HG03139 (cell line): ENCODE data around the gene ZNF592.

Experiments
- ATAC-seq: cut with Tn5 transposase; IDR thresholded peaks from one replicate; pipeline ENCODE4 v1.9.1; 2021; ENCODE audit not compliant: unreplicated experiment

Gene ZNF592, protein sequence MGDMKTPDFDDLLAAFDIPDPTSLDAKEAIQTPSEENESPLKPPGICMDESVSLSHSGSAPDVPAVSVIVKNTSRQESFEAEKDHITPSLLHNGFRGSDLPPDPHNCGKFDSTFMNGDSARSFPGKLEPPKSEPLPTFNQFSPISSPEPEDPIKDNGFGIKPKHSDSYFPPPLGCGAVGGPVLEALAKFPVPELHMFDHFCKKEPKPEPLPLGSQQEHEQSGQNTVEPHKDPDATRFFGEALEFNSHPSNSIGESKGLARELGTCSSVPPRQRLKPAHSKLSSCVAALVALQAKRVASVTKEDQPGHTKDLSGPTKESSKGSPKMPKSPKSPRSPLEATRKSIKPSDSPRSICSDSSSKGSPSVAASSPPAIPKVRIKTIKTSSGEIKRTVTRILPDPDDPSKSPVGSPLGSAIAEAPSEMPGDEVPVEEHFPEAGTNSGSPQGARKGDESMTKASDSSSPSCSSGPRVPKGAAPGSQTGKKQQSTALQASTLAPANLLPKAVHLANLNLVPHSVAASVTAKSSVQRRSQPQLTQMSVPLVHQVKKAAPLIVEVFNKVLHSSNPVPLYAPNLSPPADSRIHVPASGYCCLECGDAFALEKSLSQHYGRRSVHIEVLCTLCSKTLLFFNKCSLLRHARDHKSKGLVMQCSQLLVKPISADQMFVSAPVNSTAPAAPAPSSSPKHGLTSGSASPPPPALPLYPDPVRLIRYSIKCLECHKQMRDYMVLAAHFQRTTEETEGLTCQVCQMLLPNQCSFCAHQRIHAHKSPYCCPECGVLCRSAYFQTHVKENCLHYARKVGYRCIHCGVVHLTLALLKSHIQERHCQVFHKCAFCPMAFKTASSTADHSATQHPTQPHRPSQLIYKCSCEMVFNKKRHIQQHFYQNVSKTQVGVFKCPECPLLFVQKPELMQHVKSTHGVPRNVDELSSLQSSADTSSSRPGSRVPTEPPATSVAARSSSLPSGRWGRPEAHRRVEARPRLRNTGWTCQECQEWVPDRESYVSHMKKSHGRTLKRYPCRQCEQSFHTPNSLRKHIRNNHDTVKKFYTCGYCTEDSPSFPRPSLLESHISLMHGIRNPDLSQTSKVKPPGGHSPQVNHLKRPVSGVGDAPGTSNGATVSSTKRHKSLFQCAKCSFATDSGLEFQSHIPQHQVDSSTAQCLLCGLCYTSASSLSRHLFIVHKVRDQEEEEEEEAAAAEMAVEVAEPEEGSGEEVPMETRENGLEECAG (N-terminal part only)

GRCh38 chr15:84748274-84749110 is at the start of gene ZNF592:
ZNF592 (plus strand) TSS chr15:84748592; CDS start chr15:84782676, 34,084 bp downstream.
- peak; percentile 48 for ATAC-seq

DNA sequence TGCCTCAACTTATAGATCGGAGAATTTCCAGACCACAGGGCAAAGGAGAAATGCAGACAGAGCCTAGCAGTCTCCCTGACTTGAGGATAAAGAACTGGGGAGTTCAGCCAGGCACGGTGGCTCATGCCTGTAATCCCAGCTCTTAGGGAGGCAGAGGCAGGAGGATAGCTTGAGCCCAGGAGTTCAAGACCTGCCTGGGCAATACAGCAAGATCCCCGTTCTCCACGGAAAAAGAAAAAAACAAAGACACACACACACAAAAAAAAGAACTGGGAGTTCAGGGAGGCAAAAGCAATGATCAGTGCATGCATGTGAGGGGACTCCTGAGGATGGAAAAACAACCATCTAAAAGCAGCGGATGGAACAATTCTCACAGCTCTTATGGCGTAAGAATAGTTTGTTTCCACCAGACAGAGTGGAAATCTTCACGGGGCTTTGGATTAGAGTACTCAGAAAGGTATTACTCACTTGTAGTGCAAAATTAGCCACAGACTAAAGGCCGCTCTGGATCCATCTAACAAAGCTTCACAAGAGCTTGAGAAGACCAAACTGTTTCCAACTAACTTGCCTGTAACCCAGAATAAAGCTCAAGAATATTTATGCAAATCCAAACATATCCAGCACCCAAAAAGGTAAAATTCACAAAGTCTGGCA is 48.7 kb upstream of the ZNF592 start:
- no peak for ATAC-seq

DNA sequence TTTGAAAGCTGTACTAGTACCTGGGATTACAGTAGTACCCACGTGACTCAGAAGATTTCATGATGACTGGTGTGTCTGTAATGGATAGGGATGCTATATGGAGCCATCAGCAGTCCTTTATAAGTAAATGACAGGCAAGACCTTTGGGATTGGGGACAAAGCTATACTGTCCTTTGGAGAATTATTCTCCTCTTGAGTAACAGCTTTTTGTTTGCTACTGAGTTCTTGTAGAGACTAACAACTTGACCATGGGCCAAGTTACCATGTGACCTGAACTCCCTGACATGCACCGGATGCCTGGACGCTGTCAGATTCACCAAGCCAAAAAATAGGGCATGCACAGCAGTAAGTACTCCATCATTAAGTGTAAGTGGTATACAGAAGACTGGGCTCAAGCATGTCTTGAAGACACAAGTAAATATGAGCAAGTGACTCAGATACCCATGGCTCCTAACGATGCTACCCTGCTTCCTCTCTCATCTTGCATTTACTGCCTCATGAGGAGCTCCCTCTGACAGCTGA is 45.4 kb upstream of the ZNF592 start:
- ATAC-seq = no peak

DNA sequence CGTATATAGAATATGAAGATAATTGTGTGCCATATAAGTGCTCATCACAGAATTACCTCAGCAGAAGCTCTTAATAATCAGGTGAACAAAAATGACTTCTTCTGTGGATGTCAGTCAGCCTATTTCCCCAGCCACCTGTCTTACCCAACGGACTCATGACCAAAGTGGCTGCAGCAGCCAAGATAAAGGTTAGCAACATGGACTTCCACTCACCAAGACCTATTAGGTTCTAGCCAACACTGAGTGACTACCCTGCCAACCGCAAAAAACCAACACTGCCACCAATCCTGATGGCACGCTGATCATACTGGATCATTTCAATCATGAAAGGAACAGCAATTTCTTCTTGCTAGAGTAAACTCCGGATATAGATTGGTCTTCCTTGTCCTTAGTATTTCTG is 44.6 kb upstream of the ZNF592 start:
- ATAC-seq = no peak

GRCh38 chr15:84714372-84714771 is 34.0 kb upstream of the ZNF592 start:
- no peak for ATAC-seq

GRCh38 chr15:84714821-84715220 is 33.6 kb upstream of the ZNF592 start:
- no peak for ATAC-seq

DNA sequence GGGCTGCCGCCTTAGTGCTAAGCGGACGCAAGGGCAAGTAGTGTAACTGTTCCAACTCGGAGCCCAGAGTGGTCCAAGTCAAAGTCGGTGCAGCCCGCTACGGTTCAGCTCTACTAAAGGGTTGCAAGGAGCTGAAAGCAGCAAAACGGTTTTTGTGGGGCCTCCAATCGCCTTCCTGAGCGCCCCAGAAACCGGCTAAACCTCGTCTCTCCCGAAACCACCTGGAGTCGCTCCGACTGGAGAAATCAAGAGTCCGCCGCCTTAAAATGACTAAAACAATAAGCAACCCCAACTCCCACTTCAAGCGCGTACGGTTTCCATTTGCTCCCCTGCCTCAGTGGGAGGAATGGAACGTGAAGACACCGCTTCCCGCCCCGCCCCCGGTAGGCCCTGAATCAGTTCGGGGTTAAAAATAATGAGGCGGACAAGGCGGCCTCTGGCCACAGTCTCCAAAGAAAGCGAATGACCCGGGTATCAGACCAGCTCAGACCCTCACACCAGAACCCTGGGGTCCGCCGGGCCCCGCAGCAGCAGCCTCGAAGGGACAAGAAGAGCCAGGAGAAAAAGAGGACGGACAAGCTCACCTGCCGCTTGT is 32.9 kb upstream of the ZNF592 start:
- peak; percentile 2 for ATAC-seq

GRCh38 chr15:84716036-84716732 is 32.2 kb upstream of the ZNF592 start, which contains the start of gene SEC11A:
SEC11A (minus strand) TSS chr15:84716139; CDS start chr15:84716075, 64 bp downstream.
- ATAC-seq = peak; percentile 94

- ATAC-seq = no peak
These were observed 27.0 kb upstream of the ZNF592 start for GRCh38 chr15:84721371-84721770.

DNA sequence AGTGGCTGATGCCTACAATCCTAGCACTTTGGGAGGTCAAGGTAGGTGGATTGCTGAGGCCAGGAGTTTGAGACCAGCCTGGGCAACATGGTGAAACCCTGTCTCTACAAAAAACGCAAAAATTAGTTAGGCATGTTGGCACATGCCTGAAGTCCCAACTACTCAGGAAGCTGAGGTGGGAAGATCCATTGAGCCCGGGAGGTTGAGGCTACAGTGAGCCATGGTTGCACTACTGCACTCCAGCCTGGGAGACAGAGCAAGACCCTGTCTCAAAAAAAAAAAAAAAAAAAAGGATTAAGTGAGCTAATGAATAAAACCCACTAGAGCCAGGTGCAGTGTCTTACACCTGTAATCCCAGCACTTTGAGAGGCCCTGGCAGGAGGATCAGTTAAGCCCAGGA is 25.8 kb upstream of the ZNF592 start:
- ATAC-seq = no peak

GRCh38 chr15:84725001-84725491 is 23.3 kb upstream of the ZNF592 start:
- ATAC-seq = peak; percentile 77

DNA sequence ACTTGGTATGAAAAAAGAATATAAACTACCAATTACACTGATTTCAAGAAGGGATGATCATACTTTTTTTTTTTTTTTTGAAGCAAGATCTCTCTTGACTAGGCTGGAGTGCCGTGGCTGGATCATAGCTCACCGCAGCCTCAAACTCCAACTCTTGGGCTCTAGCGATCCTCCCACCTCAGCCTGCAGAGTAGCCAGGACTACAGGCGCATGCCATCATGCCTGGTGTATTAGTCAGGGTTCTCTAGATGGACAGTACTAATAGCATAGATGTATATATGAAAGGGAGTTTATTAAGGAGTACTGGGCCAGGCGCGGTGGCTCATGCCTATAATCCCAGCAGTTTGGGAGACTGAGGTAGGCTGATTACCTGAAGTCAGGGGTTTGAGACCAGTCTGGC is 21.0 kb upstream of the ZNF592 start:
- no peak for ATAC-seq

GRCh38 chr15:84731774-84732173 is 16.6 kb upstream of the ZNF592 start:
- no peak for ATAC-seq

DNA sequence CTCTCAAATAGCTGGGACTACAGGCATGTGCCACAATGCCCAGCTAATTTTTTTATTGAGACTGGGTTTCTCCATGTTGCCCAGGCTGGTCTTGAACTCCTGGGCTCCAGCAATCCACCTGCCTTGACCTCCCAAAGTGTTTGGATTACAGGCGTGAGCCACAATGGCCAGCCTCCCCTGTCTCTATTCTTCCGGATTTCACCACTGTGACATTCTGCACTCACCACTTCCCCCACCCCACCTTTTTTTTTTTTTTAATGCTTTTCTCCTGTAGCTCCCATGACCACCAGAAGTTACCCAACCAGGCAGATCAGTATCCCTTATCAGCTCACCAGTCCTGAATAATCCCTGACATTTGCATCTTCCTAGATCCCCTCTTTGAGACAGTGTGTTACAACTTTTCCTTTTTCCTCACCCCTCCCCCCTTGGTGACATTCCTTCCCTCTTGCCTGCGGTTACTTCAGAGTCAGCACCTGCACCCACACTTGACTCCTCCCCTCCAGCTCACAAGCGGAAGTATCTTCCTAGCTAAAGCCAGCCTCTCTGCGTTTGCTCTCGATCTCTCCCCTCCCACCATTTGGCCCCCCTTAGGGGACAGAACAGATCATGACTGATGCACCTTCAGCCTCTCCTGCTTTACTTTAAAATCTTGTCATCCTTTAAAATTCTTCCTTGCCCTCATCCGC is 13.5 kb upstream of the ZNF592 start:
- peak; percentile 67 for ATAC-seq

- peak; percentile 22 for ATAC-seq
These were observed 12.8 kb upstream of the ZNF592 start for GRCh38 chr15:84735480-84736061.

GRCh38 chr15:84736375-84736774 is 12.0 kb upstream of the ZNF592 start:
- ATAC-seq = peak; percentile 51

GRCh38 chr15:84737005-84737404 is 11.4 kb upstream of the ZNF592 start:
- ATAC-seq = no peak
